ENCODE results near the gene ACOXL.
"Not testable (repeated sequence)": the region's sequence is repeated elsewhere in the genome, so short reads cannot be mapped to it uniquely, and the experiment has no call there.

ACOXL gene

GRCh38 chr2:110933420-110933819, 201.0 kb downstream of the ACOXL start:
- DNase-seq = no peak

- no peak for DNase-seq
These were observed 202.6 kb downstream of the ACOXL start for GRCh38 chr2:110934948-110935347.

- no peak for DNase-seq
These were observed 208.1 kb downstream of the ACOXL start for GRCh38 chr2:110940376-110940910.

- DNase-seq = no peak
These were observed 208.9 kb downstream of the ACOXL start for GRCh38 chr2:110941226-110941625.

GRCh38 chr2:110943070-110943634, 210.8 kb downstream of the ACOXL start:
- DNase-seq = no peak

- DNase-seq = no peak
These were observed 214.5 kb downstream of the ACOXL start for GRCh38 chr2:110946902-110947301.

- no peak for DNase-seq
These were observed 215.8 kb downstream of the ACOXL start for GRCh38 chr2:110948027-110948674.

- DNase-seq = no peak
These were observed 217.9 kb downstream of the ACOXL start for GRCh38 chr2:110950281-110950680.

- no peak for DNase-seq
These were observed 222.7 kb downstream of the ACOXL start for GRCh38 chr2:110955045-110955444.

- no peak for DNase-seq
These were observed 223.2 kb downstream of the ACOXL start for GRCh38 chr2:110955556-110955955.

- no peak for DNase-seq
These were observed 224.9 kb downstream of the ACOXL start for GRCh38 chr2:110957293-110957692.

GRCh38 chr2:110958346-110959119, 226.2 kb downstream of the ACOXL start:
- DNase-seq = no peak

GRCh38 chr2:110959198-110959597, 226.8 kb downstream of the ACOXL start:
- DNase-seq = no peak

- no peak for DNase-seq
These were observed 227.9 kb downstream of the ACOXL start for GRCh38 chr2:110960281-110960680.

GRCh38 chr2:110960954-110961353, 228.6 kb downstream of the ACOXL start:
- DNase-seq = no peak

- DNase-seq = not testable (repeated sequence)
These were observed 229.3 kb downstream of the ACOXL start for GRCh38 chr2:110961643-110962042.

- no peak for DNase-seq
These were observed 237.3 kb downstream of the ACOXL start for GRCh38 chr2:110969696-110970095.

GRCh38 chr2:110970201-110970600, 237.8 kb downstream of the ACOXL start:
- DNase-seq = no peak

- DNase-seq = no peak
These were observed 239.4 kb downstream of the ACOXL start for GRCh38 chr2:110971811-110972210.

- DNase-seq = no peak
These were observed 240.9 kb downstream of the ACOXL start for GRCh38 chr2:110973262-110973661.

GRCh38 chr2:110977403-110977802, 245.0 kb downstream of the ACOXL start:
- no peak for DNase-seq

GRCh38 chr2:110978148-110978547, 245.8 kb downstream of the ACOXL start:
- no peak for DNase-seq

GRCh38 chr2:110978756-110979470, 246.5 kb downstream of the ACOXL start:
- DNase-seq = no peak
